Lower leg skin (tissue), 4 donors: ENCODE results near the gene AUTS2. TPM values are rescaled to one million over a fixed set of nuclear protein-coding genes. Genes with fewer than 3 reads are reported as not detected.

Experiments used
- DNase-seq, 2 donors: peaks; one replicate each; pipeline ENCODE4 v3.0.0-alpha.2; 2019; ENCODE audit warnings: low spot score in 2 of 2
- H3K4me3 ChIP-seq: fragments of 200-600 bp; sonication (generic); 2 replicates; pipeline ENCODE4 v1.5.1; 2017; ENCODE audit warnings: mild to moderate bottlenecking, low read depth; ENCODE audit not compliant: poor library complexity, severe bottlenecking
- CTCF ChIP-seq, 3 donors: fragments of 450-650 bp; IDR thresholded peaks; one replicate each; pipeline ENCODE4 v1.5.1; 2016; ENCODE audit warnings: antibody characterized with exemption in 3 of 3, mild to moderate bottlenecking in 3 of 3, moderate library complexity in 2 of 3
- POLR2A ChIP-seq, 2 donors: fragments of 450-650 bp; IDR thresholded peaks; one replicate each; pipeline ENCODE4 v1.6.1; 2016 to 2017; ENCODE audit warnings: antibody characterized with exemption in 2 of 2, mild to moderate bottlenecking in 1 of 2, moderate library complexity in 1 of 2
- WGBS, 2 donors: methylation state at CpG; one replicate each; pipeline ENCODE4 v1.1.5; 2018; 5-methylcytosine and 5-hydroxymethylcytosine counted together
- intact Hi-C: fragments of 100-400 bp; cut with DNase I; formaldehyde crosslinking; loops from one replicate; pipeline ENCODE4 v1.15.0; 2023; ENCODE audit warnings: low total_unique reads
- total RNA-seq, 4 donors: library from RNA; depleted of rRNA; stranded (reverse); fragments of >200 nt; gene quantifications; one replicate each; pipeline ENCODE4 v1.1.0, GENCODE V29; 2016

AUTS2 gene
- total RNA-seq, 4 donors from 2014 or later: 30.8 to 41.9 (median 40.5) TPM

- intact Hi-C loops: no loop called here
- H3K4me3 ChIP-seq: no peak overlapping the region
- no peak for DNase-seq
- WGBS, 2 donors: 88 to 93% methylated on average over 6 to 7 of the region's 7 CpGs
- no peak for TF ChIP-seq POLR2A (IDR thresholded peaks at IDR 0.05)
- TF ChIP-seq CTCF (IDR thresholded peaks at IDR 0.05): no peak
Observed at GRCh38 chr7:69928621-69929020, 330.3 kb downstream of the AUTS2 start.

GRCh38 chr7:69929622-69930021 is 331.3 kb downstream of the AUTS2 start:
- 93 to 96% methylated on average over 2 of the region's 2 CpGs for WGBS, 2 donors
- intact Hi-C loops: no loop called here
- TF ChIP-seq CTCF (IDR thresholded peaks at IDR 0.05): no peak
- no peak for TF ChIP-seq POLR2A (IDR thresholded peaks at IDR 0.05)
- no peak overlapping the region for H3K4me3 ChIP-seq
- DNase-seq: no peak

- no peak for DNase-seq
- H3K4me3 ChIP-seq: no peak overlapping the region
- TF ChIP-seq POLR2A (IDR thresholded peaks at IDR 0.05): no peak
- no peak for TF ChIP-seq CTCF (IDR thresholded peaks at IDR 0.05)
- intact Hi-C loops: no loop called here
- WGBS, 2 donors: 75 to 76% methylated on average over 2 of the region's 2 CpGs
Observed at GRCh38 chr7:69932034-69932628, 333.9 kb downstream of the AUTS2 start.

- TF ChIP-seq CTCF (IDR thresholded peaks at IDR 0.05) (no peak), POLR2A (IDR thresholded peaks at IDR 0.05) (no peak)
- 65 to 75% methylated on average over 5 of the region's 5 CpGs for WGBS, 2 donors
- intact Hi-C loops: no loop called here
- DNase-seq: no peak
- no peak overlapping the region for H3K4me3 ChIP-seq
Observed at GRCh38 chr7:69934144-69934903, 336.0 kb downstream of the AUTS2 start.

- TF ChIP-seq CTCF (IDR thresholded peaks at IDR 0.05) (no peak), POLR2A (IDR thresholded peaks at IDR 0.05) (no peak)
- 83 to 88% methylated on average over 2 of the region's 2 CpGs for WGBS, 2 donors
- H3K4me3 ChIP-seq: no peak overlapping the region
- intact Hi-C loops: no loop called here
- DNase-seq: no peak
Observed at GRCh38 chr7:69935107-69935506, 336.8 kb downstream of the AUTS2 start.
